Measurements from ENCODE around the gene CELF4. TPM values are rescaled to one million over a fixed set of nuclear protein-coding genes. Genes with fewer than 3 reads are reported as not detected.

CELF4 gene
- total and polyA plus RNA-seq, 2 of the 4 experiments (the other 2 are of a cell fraction) = not detected

DNA sequence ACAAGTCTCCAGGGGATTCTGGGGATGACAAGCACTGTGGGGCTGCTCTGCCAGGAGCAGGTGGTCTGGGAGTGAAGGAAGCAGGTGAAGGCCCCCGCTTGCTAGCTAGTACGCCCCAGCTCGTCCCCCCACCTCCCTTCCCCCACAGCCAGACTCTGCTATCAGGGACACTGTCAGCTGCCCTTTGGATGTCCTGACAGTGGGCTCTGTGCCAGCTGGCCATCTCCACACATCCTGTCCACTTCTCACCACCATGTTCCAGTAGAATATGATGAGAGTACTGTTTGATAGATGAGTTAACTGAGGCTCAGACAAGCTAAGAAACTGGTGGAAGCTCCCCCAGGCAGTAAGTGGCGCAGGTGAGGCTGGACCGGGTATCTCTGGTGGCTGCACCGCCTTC is 276.2 kb downstream of the CELF4 start:
- Histone ChIP-seq H2AK5ac (ENCODE audit: low read depth, low read length) (no peak overlapping the region), H4K8ac (ENCODE audit: low read depth in 2 of 2, low read length in 2 of 2) (no peak overlapping the region), H3K4me2 (ENCODE audit: low read depth, low read length) (no peak overlapping the region), H2BK120ac (ENCODE audit: low read depth, low read length) (no peak overlapping the region), H3K9me1 (ENCODE audit: insufficient read depth, low read length) (no peaks in the 10 kb centered on the region), H2BK20ac (ENCODE audit: low read depth, low read length) (no peak overlapping the region), H3K27me3 (ENCODE audit: control insufficient read depth, insufficient read depth, low read length) (peaks cover 7% of the 10 kb centered on the region), H4K5ac (ENCODE audit: low read depth, low read length) (no peak overlapping the region), H3K23ac (ENCODE audit: low read depth, low read length) (no peak overlapping the region), H2AFZ (replicated peaks; ENCODE audit: low read length, poor library complexity) (no peak overlapping the region), H3K14ac (replicated peaks; ENCODE audit: low read depth, low read length) (no peak overlapping the region), H2BK15ac (ENCODE audit: low read depth, low read length) (no peak overlapping the region), H3K4me3 (ENCODE audit: insufficient read depth, low read depth, low read length) (no peak overlapping the region), H3K18ac (ENCODE audit: low read depth, low read length) (no peak overlapping the region), H3K36me3 (ENCODE audit: control insufficient read depth, insufficient read depth, low read length) (no peaks in the 10 kb centered on the region), H4K20me1 (ENCODE audit: insufficient read depth, low read length) (no peaks in the 10 kb centered on the region; the same call in 1 of the 2 replicates), H3K9me3 (ENCODE audit: control insufficient read depth, insufficient read depth, low read length) (no peaks in the 10 kb centered on the region), H2BK5ac (ENCODE audit: low read depth, low read length, poor library complexity, severe bottlenecking) (no peak overlapping the region), H3K27ac (ENCODE audit: insufficient read depth, low read length) (no peak overlapping the region), H4K91ac (ENCODE audit: insufficient read depth, low read depth, low read length) (no peak overlapping the region), H3K9ac (ENCODE audit: low read depth, low read length) (no peak overlapping the region), H2AK9ac (replicated peaks; ENCODE audit: low read depth, low read length, poor library complexity) (no peak overlapping the region), H3K4me1 (ENCODE audit: control insufficient read depth, insufficient read depth, low read length) (no peaks in the 10 kb centered on the region), H3K56ac (ENCODE audit: extremely low read depth, insufficient read depth, low read length) (no peak overlapping the region), H3K79me1 (ENCODE audit: low read depth in 1 of 2, low read length in 2 of 2) (no peaks in the 10 kb centered on the region), H3K4ac (ENCODE audit: low read depth, low read length) (no peak overlapping the region)
- in situ Hi-C loops (cut with MboI; ENCODE audit: low sequenced_read_pairs) (no loop called here), dilution Hi-C loops (cut with HindIII; ENCODE audit: low sequenced_read_pairs, unreplicated experiment) (no loop called here), intact Hi-C loops (cut with micrococcal nuclease) (no loop called here)
- CTCF ChIA-PET = no interaction called here
- ATAC-seq (ENCODE audit: low read depth) (no peak), DNase-seq (no peak)
- BruUV-seq (replicated peaks) = no TSS peak
- WGBS, 2 experiments (ENCODE audit: extremely low coverage in 2 of 2, insufficient read length in 1 of 2) = no CpG with 5 or more reads among the region's 6 CpGs
- POLR2A ChIA-PET (ENCODE audit: unreplicated experiment) = no interaction called here
- TF ChIP-seq, protein P1, sequence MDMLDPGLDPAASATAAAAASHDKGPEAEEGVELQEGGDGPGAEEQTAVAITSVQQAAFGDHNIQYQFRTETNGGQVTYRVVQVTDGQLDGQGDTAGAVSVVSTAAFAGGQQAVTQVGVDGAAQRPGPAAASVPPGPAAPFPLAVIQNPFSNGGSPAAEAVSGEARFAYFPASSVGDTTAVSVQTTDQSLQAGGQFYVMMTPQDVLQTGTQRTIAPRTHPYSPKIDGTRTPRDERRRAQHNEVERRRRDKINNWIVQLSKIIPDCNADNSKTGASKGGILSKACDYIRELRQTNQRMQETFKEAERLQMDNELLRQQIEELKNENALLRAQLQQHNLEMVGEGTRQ (IDR thresholded peaks at IDR 0.05; ENCODE audit: low read depth, low read length) = no peak
- no peak for TF ChIP-seq RFX5 (IDR thresholded peaks at IDR 0.05; ENCODE audit: low read depth, low read length)
- no peak for TF ChIP-seq RAD21 (IDR thresholded peaks at IDR 0.05; ENCODE audit: low read length)
- no peak for TF ChIP-seq BHLHE40 (IDR thresholded peaks at IDR 0.05; ENCODE audit: low read depth, low read length)
- TF ChIP-seq NFE2L2 (IDR thresholded peaks at IDR 0.05; ENCODE audit: low read depth, low read length) = no peak
- no peak for TF ChIP-seq FOS (IDR thresholded peaks at IDR 0.05; ENCODE audit: low read depth, low read length)
- TF ChIP-seq POLR2A (IDR thresholded peaks at IDR 0.05; ENCODE audit: low read depth, low read length) = no peak
- TF ChIP-seq, protein P2, sequence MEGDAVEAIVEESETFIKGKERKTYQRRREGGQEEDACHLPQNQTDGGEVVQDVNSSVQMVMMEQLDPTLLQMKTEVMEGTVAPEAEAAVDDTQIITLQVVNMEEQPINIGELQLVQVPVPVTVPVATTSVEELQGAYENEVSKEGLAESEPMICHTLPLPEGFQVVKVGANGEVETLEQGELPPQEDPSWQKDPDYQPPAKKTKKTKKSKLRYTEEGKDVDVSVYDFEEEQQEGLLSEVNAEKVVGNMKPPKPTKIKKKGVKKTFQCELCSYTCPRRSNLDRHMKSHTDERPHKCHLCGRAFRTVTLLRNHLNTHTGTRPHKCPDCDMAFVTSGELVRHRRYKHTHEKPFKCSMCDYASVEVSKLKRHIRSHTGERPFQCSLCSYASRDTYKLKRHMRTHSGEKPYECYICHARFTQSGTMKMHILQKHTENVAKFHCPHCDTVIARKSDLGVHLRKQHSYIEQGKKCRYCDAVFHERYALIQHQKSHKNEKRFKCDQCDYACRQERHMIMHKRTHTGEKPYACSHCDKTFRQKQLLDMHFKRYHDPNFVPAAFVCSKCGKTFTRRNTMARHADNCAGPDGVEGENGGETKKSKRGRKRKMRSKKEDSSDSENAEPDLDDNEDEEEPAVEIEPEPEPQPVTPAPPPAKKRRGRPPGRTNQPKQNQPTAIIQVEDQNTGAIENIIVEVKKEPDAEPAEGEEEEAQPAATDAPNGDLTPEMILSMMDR (conservative IDR thresholded peaks at IDR 0.05; ENCODE audit: low read depth, low read length) = no peak
